ENCODE data around the gene PABPN1.

Gene PABPN1

DNA sequence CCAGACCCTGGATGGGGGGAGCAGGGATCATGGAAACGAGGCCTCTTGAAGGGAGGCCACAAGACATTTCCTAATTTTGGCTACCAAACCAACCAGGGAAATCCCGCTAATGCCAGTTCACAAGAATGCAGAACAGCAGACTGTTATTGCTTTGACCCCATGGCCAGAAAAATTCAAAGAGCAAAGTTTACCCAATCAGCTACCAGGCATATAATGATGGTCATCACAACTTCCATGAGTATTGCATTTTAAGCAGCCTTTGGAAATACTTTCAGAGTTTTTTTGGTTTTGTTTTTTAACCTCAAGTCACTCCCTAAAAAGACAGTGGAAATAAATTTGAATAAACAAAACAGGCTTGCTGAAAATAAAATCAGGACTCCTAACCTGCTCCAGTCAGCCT is 51.3 kb downstream of the PABPN1 start, which contains the start of gene IL25:
Gene IL25 (plus strand): TSS at position 301 of the 400 bp plus-strand sequence.
- Mint-ChIP-seq H3K27me3 (peaks cover 29% of the 10 kb centered on the region), H3K36me3 (no peaks in the 10 kb centered on the region), H3K27ac (no peak within 1 kb of the TSS), H3K4me3 (no peak within 1 kb of the TSS), H3K9me3 (no peaks in the 10 kb centered on the region), H3K4me1 (no peaks in the 10 kb centered on the region)
- ATAC-seq: no peak

DNA sequence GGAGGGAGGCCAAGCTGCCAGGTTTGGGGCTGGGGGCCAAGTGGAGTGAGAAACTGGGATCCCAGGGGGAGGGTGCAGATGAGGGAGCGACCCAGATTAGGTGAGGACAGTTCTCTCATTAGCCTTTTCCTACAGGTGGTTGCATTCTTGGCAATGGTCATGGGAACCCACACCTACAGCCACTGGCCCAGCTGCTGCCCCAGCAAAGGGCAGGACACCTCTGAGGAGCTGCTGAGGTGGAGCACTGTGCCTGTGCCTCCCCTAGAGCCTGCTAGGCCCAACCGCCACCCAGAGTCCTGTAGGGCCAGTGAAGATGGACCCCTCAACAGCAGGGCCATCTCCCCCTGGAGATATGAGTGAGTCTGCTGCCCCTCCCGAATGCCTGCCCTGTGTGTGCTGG is 51.8 kb downstream of the PABPN1 start:
- Mint-ChIP-seq H3K27ac (no peak overlapping the region), H3K27me3 (peaks cover 30% of the 10 kb centered on the region), H3K36me3 (no peaks in the 10 kb centered on the region), H3K4me3 (no peak overlapping the region), H3K9me3 (no peaks in the 10 kb centered on the region), H3K4me1 (no peaks in the 10 kb centered on the region)
- no peak for ATAC-seq

Measured in stimulated activated memory B cell treated with anti-CD40 and anti-IgM and Interleukin-4, amounts not matched to agents 10 μg/mL and 1 μg/mL and 100 μg/mL, for 72 hours (primary cell).